NCI-H526 treated with DMSO at 0.1 percent for 48 hours (cell line): ENCODE measurements around the gene ATP6V1C2.
A peak's percentile ranks its signal among the peaks of the same experiment; 100 is the strongest.
"Not testable (repeated sequence)": the region's sequence is repeated elsewhere in the genome, so short reads cannot be mapped to it uniquely, and the experiment has no call there.

Source experiments
- DNase-seq: peaks from one replicate; lab custom pipeline; 2025; lab: John Stamatoyannopoulos, UW

The ATP6V1C2 gene

DNA sequence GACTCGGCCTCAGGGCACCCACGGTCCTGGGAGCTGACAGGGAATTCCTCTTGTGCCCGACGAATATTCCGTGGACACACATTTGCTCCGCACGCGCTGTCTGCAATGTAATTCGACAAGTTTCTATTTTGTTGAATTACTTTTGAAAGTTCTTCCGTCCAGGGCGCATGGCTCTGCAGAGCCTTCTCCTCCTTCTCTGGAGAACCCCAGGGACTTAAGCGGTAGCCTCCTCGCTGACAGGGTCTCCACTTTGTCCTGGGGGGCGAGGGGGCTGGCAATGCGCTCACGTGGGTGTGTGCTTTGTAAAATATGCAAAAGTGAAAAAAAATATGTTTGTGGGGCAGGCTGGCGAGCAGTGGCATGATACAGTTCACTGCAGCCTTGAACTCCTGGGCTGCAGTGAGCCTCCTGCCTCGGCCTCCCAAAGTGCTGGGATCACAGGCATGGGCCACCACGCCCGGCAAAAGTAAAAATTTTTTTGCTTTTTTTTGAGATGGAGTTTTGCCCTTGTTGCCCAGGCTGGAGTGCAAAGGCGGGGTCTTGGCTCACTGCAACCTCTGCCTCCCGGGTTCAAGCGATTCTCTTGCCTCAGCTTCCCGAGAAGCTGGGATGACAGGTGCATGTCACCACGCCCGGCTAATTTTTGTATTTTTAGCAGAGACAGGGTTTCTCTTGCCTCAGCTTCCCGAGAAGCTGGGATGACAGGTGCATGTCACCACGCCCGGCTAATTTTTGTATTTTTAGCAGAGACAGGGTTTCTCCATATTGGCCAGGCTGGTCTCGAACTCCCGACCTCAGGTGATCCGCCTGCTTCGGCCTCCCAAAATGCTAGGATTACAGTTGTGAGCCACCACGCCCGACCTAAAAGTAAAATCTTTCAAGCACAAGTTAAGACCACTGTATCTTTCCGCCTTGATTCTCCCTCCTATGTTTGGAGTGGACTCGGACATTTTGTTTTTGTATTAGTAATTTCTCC, 92.0 kb downstream of the ATP6V1C2 start:
- DNase-seq = not testable (repeated sequence)

DNA sequence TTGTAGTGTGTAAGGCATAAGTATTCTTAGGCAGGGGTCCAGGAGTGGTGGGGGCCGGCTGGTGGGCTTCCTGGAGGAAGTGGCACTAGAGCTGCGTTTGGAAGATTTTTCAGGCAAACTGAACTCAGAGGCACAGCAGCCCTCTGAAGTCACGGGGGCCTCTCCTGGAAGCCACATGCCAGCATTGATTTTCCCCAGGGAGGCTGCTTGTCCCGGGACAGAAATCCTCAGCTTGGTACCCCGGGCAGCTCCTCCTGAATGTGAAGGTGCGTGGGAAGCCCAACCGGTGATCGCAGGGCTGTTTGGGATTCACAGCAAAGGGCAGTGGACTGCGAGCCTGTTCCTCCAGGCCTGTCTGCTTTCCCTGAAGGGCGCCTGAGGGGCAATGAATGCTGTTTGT, 92.7 kb downstream of the ATP6V1C2 start:
- no peak for DNase-seq

GRCh38 chr2:10814571-10815331, 93.3 kb downstream of the ATP6V1C2 start:
- no peak for DNase-seq

DNA sequence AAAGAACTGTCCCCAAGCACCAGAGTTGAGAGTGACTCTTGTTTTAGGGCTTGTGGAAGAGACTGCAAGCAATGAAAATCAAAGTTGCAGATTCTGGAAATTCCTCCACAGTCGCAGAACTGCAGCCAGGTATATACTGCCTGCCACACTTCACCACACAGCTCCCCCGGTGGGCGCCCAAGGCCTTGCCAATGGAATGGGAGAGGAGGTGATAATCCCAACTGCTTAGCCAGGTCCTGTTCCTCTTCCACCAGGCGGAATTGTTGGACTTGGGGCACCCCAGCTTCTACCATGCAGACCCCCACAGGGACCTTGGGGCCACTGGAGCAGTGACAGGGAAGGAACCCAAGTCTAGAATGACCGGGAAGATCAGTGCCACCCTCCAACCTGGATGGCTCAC, 96.0 kb downstream of the ATP6V1C2 start:
- no peak for DNase-seq

DNA sequence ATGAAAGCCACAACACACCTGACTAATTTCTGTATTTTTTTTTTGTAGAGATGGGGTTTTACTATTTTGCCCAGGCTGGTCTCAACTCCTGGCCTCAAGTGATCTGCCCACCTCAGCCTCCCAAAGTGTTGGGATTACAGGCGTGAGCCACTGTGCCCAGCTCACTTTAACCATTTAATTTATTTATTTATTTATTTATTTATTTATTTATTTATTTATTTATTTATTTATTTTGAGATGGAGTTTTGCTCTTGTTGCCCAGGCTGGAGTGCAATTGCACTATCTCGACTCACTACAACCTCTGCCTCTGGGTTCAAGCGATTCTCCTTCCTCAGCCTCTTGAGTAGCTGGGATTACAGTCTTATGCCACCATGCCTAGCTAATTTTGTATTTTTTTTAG, 96.9 kb downstream of the ATP6V1C2 start:
- not testable (repeated sequence) for DNase-seq

- DNase-seq = no peak
These were observed 97.6 kb downstream of the ATP6V1C2 start for GRCh38 chr2:10818984-10819383.

DNA sequence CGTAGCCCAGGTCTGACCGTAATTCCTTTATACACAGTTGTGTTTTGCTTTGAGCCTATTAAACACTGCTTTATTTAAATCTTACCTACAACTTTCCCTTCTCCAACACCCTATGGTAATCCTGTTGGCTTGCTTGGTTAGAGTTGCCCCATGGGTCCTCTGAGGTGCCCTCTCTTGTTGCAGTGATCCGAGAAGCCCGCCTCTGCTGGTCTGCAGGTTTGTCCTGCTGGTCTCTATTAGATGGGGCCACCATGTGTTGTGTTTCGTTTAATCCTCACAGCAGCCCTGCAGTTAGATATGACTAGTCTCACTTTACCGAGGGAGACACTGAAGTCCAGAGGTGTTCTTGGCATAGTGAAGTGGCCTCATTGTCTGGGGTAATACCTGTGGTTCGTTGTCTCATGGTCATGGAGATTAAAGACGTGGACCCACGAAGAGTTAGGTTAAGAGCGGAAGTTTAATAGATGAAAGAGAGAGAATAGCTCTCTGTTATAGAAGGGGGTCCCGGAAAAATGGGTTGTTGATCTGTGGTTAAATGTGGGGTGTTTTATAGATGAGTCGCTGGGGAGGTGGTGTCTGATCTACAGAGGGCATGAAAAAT, 98.4 kb downstream of the ATP6V1C2 start:
- DNase-seq = no peak

- DNase-seq = no peak
These were observed 99.1 kb downstream of the ATP6V1C2 start for GRCh38 chr2:10820562-10820961.

GRCh38 chr2:10820978-10821695, 99.7 kb downstream of the ATP6V1C2 start:
- DNase-seq = no peak

- no peak for DNase-seq
These were observed 102.8 kb downstream of the ATP6V1C2 start for GRCh38 chr2:10824191-10824590.

GRCh38 chr2:10826026-10826425, 104.6 kb downstream of the ATP6V1C2 start:
- no peak for DNase-seq

GRCh38 chr2:10826625-10827024, 105.2 kb downstream of the ATP6V1C2 start:
- DNase-seq = no peak

DNA sequence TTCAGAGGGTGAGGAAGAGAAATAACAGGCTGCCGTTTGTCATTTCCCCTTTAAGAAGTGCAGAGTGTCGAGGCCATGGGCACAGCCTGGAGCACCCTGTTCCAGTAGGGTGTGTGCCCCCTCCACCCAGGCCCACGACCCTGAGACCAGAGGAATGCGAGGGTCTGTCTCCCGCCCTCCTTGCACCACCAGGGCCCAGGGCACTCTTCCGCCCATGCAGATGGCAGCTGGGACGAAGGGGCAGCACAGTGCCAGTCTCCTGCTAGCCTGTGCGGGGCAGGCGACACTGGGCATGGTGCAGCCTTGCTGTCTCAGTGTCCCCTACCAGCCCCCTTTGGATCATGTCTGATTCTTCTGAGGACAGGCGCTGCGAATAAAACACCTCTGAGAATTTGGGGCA, 106.9 kb downstream of the ATP6V1C2 start:
- no peak for DNase-seq

DNA sequence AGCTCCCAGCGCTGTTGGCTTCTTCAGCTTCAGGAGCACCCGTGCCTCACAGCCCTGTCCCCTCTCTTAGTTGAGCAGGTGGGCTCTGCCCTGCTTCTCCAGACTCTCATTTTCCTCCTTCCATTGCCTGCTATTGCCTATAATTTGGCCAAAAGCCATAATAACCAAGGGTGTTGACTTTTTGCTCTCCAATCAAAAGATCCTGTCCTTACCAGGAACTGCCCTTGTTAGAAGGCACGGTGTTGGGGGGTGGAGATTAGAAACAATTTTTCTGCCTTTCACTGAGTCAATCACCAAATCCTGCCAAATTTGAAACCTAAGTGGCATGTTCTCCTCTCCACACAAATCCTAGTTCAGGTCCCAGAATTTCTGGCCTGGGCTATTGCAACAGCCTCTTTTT, 107.9 kb downstream of the ATP6V1C2 start:
- DNase-seq = no peak

- DNase-seq = no peak
These were observed 108.8 kb downstream of the ATP6V1C2 start for GRCh38 chr2:10830203-10830602.

DNA sequence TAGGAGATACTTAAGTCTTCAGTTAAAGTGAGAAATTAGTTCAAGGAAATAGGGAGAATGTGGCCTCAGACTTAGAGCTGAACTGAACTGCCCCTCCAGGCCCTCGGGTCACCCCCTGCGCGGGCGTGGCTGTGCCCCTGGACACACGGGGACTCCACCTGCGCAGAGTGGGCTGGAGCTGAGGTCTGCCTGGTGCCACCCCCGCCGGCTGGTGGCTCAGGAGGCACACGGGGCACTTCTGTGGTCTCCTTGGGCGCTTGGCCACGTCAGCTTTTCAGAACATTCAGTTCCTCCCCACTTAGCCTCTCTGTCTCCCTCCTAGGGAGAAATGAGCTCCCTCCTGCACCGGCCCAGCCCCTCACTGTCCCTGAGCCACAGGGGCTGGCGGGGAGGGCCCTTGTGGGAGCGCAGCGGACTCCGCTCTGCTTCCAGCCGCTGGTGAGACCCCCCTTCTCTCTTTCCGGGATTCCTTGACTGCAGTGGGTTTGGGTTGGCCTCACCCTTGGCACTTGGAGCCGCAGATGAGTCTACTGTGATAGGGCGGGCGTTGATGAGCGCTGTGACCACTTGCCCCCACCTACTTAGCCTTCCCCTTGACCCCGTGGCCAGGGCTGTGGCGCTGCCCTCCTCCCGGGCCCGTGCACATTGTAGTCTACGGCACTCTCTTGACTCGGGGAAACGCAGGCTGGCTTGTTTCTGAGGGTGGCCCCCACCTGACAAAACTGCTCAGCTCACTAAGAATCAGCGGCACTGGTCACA, 109.4 kb downstream of the ATP6V1C2 start:
- DNase-seq = no peak

GRCh38 chr2:10831400-10831985, 110.1 kb downstream of the ATP6V1C2 start:
- no peak for DNase-seq

- peak; percentile 81 for DNase-seq
These were observed 110.9 kb downstream of the ATP6V1C2 start for GRCh38 chr2:10832203-10832936.

DNA sequence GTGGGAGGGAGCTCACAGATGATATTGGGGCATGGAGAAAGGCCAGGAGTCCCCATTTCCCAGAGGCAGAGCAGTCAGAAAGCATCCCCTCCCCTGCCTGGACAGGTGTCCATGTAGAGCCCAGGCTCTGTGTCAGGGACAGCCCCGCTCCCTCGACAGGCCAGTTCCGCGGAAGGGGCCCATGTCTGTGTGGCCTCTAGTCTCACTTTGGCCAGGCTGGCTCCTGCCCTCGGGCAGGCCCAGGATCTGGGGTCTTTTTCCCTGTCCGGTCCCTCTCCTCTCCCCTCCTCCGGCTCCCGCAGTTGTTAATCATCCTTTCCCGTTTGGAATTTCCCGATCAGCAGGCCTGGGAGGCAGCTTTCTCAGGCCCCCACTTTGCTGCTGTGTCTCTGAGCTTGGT, 111.6 kb downstream of the ATP6V1C2 start:
- DNase-seq = no peak

GRCh38 chr2:10834068-10834655, 112.7 kb downstream of the ATP6V1C2 start:
- DNase-seq = no peak
